22Rv1 (cell line): ENCODE data around the gene PPP6R3.

Experiments used
- CTCF ChIP-seq: fragments of 450-650 bp; IDR thresholded peaks from 2 replicates; pipeline ENCODE4 v1.5.1; 2017; ENCODE audit warnings: mild to moderate bottlenecking
- ZFX ChIP-seq: fragments of 450-650 bp; IDR thresholded peaks from 2 replicates; pipeline ENCODE4 v1.6.1; 2017; ENCODE audit warnings: antibody characterized with exemption, borderline replicate concordance

GRCh38 chr11:68643585-68643984, 183.0 kb downstream of the PPP6R3 start:
- TF ChIP-seq CTCF, result peak; percentile 50
- TF ChIP-seq ZFX, result no peak
